Thyroid gland (tissue), 4 donors: Measurements from ENCODE around the gene PKP3.

Experiments
- POLR2A ChIP-seq, 2 donors: fragments of 450-650 bp; IDR thresholded peaks; one replicate each; pipeline ENCODE4 v1.6.1; 2017; ENCODE audit warnings: antibody characterized with exemption in 2 of 2, mild to moderate bottlenecking in 2 of 2, moderate library complexity in 1 of 2
- TF ChIP-seq, protein P1 (sequence below), 6 experiments: fragments of 200-600 bp in 3 of 6; fragments of 450-650 bp in 3 of 6; sonication (generic) in 3 of 6; IDR thresholded peaks; one replicate each; pipeline ENCODE4 v1.5.1; 2016 to 2019; ENCODE audit warnings: antibody characterized with exemption in 6 of 6, mild to moderate bottlenecking in 2 of 6, inconsistent platforms in 1 of 6, moderate library complexity in 1 of 6

DNA sequence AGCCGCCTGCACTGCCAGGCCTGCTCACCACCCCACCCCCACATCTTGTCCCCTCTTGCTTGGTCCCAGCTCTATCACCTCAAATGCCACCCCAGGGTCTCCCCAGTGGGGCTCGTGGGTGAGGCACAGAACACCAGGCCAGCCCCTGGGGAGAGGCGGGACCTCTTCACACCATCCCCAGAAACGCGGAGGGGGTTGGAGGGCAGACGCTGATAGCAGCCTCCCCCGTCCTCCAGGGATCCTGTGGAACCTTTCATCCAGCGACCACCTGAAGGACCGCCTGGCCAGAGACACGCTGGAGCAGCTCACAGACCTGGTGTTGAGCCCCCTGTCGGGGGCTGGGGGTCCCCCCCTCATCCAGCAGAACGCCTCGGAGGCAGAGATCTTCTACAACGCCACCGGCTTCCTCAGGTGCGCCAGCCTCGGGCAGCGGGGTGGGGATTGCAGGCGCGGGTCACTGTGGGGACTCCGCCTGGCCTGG lies 5.8 kb downstream of the PKP3 start:
- TF ChIP-seq, protein P1, sequence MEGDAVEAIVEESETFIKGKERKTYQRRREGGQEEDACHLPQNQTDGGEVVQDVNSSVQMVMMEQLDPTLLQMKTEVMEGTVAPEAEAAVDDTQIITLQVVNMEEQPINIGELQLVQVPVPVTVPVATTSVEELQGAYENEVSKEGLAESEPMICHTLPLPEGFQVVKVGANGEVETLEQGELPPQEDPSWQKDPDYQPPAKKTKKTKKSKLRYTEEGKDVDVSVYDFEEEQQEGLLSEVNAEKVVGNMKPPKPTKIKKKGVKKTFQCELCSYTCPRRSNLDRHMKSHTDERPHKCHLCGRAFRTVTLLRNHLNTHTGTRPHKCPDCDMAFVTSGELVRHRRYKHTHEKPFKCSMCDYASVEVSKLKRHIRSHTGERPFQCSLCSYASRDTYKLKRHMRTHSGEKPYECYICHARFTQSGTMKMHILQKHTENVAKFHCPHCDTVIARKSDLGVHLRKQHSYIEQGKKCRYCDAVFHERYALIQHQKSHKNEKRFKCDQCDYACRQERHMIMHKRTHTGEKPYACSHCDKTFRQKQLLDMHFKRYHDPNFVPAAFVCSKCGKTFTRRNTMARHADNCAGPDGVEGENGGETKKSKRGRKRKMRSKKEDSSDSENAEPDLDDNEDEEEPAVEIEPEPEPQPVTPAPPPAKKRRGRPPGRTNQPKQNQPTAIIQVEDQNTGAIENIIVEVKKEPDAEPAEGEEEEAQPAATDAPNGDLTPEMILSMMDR (IDR thresholded peaks at IDR 0.05): no peak
- TF ChIP-seq POLR2A (IDR thresholded peaks at IDR 0.05): no peak
